Loucy (cell line): ENCODE data around the gene MRAP.

ENCODE experiments used
- CTCF ChIP-seq: fragments of 200-600 bp; sonication (generic); conservative IDR thresholded peaks from 2 replicates; pipeline ENCODE4 v1.5.1; 2014; ENCODE audit warnings: mild to moderate bottlenecking, antibody characterized with exemption, low read length
- EZH2phosphoT487 ChIP-seq: fragments of 200-600 bp; IDR thresholded peaks from 2 replicates; pipeline ENCODE4 v1.6.1; 2018; ENCODE audit warnings: antibody characterized with exemption, mild to moderate bottlenecking, moderate library complexity, borderline replicate concordance

- no peak for TF ChIP-seq CTCF
- TF ChIP-seq EZH2phosphoT487: no peak
These were observed 17.1 kb upstream of the MRAP start for GRCh38 chr21:32281531-32281930.
